Neural cell (in vitro differentiated cells): Measurements from ENCODE around the gene NCOA7. TPM values are rescaled to one million over a fixed set of nuclear protein-coding genes. Genes with fewer than 3 reads are reported as not detected.

Experiments used
- H2AFZ ChIP-seq: fragments of 200-600, 300-800 bp; sonication (generic), shearing (Covaris generic); 2 replicates; pipeline ENCODE4 v1.6.0; 2014; ENCODE audit warnings: low read depth, mild to moderate bottlenecking, antibody characterized with exemption, low read length, moderate library complexity
- H3F3A ChIP-seq: fragments of 200-600 bp; shearing (Covaris generic); 2 replicates; pipeline ENCODE4 v1.6.1; 2016; ENCODE audit warnings: mild to moderate bottlenecking, moderate library complexity, mixed read lengths, antibody characterized with exemption, low read length; ENCODE audit not compliant: insufficient read depth, poor library complexity, severe bottlenecking
- H3K27ac ChIP-seq: fragments of 200-600, 300-800 bp; sonication (generic), shearing (Covaris generic); 2 replicates; pipeline ENCODE4 v1.5.1; 2014; ENCODE audit warnings: mild to moderate bottlenecking, low read length, moderate library complexity
- H3K27me3 ChIP-seq: fragments of 300-800, 200-600 bp; sonication (generic), shearing (Covaris generic); 2 replicates; pipeline ENCODE4 v1.6.0; 2014; ENCODE audit warnings: mild to moderate bottlenecking, low read depth, low read length, moderate library complexity; ENCODE audit not compliant: insufficient read depth
- H3K36me3 ChIP-seq: fragments of 300-800, 200-600 bp; sonication (generic), shearing (Covaris generic); 2 replicates; pipeline ENCODE4 v1.5.1; 2014; ENCODE audit warnings: mild to moderate bottlenecking, antibody characterized with exemption, low read length, moderate library complexity; ENCODE audit not compliant: insufficient read depth
- H3K4me2 ChIP-seq: fragments of 300-800, 200-600 bp; sonication (generic), shearing (Covaris generic); 2 replicates; pipeline ENCODE4 v1.6.0; 2014; ENCODE audit warnings: mild to moderate bottlenecking, low read length
- H3K4me3 ChIP-seq: fragments of 300-800, 200-600 bp; sonication (generic), shearing (Covaris generic); 2 replicates; pipeline ENCODE4 v1.5.1; 2014; ENCODE audit warnings: mild to moderate bottlenecking, low read length, moderate library complexity
- H3K79me2 ChIP-seq: fragments of 200-600 bp; shearing (Covaris generic); replicated peaks from 2 replicates; pipeline ENCODE4 v1.6.0; 2014; ENCODE audit warnings: mild to moderate bottlenecking, low read length, moderate library complexity; ENCODE audit not compliant: insufficient read depth
- H3K9ac ChIP-seq: fragments of 300-800, 200-600 bp; sonication (generic), shearing (Covaris generic); 2 replicates; pipeline ENCODE4 v1.6.1; 2016; ENCODE audit warnings: mild to moderate bottlenecking, low read length, mixed read lengths
- H3K9me2 ChIP-seq: fragments of 200-600 bp; shearing (Covaris generic); 2 replicates; pipeline ENCODE4 v1.6.1; 2016; ENCODE audit warnings: mild to moderate bottlenecking, low read length, mixed read lengths; ENCODE audit not compliant: insufficient read depth
- H3K9me3 ChIP-seq: fragments of 200-600, 300-800 bp; sonication (generic), shearing (Covaris generic); 2 replicates; pipeline ENCODE4 v1.6.1; 2016; ENCODE audit warnings: mild to moderate bottlenecking, mixed run types, low read length, moderate library complexity, mixed read lengths
- H4K20me1 ChIP-seq: fragments of 200-600 bp; shearing (Covaris generic); 2 replicates; pipeline ENCODE4 v1.6.1; 2016; ENCODE audit warnings: mild to moderate bottlenecking, mixed run types; ENCODE audit not compliant: insufficient read depth
- CTCF ChIP-seq: fragments of 450-650 bp; IDR thresholded peaks from 2 replicates; pipeline ENCODE4 v1.5.1; 2014; ENCODE audit warnings: antibody characterized with exemption, mild to moderate bottlenecking, moderate library complexity; ENCODE audit not compliant: poor library complexity, severe bottlenecking
- EP300 ChIP-seq: fragments of 450-650 bp; conservative IDR thresholded peaks from 2 replicates; pipeline ENCODE4 v1.6.1; 2014; ENCODE audit warnings: antibody characterized with exemption, mild to moderate bottlenecking, moderate library complexity; ENCODE audit not compliant: poor library complexity, severe bottlenecking
- EZH2 ChIP-seq: fragments of 200-600, 300-800 bp; shearing (Covaris generic), sonication (generic); IDR thresholded peaks from 2 replicates; pipeline ENCODE4 v1.6.1; 2014; ENCODE audit warnings: antibody characterized with exemption, low read length, borderline replicate concordance, mild to moderate bottlenecking; ENCODE audit not compliant: insufficient read depth, poor library complexity, severe bottlenecking
- MXI1 ChIP-seq: fragments of 450-650 bp; conservative IDR thresholded peaks from 2 replicates; pipeline ENCODE4 v1.6.1; 2014; ENCODE audit warnings: antibody characterized with exemption, mild to moderate bottlenecking; ENCODE audit not compliant: poor library complexity, severe bottlenecking
- POLR2AphosphoS5 ChIP-seq: IDR thresholded peaks from 2 replicates; pipeline ENCODE4 v1.6.1; 2012
- RAD21 ChIP-seq: fragments of 450-650 bp; conservative IDR thresholded peaks from 2 replicates; pipeline ENCODE4 v1.6.1; 2014; ENCODE audit warnings: antibody characterized with exemption, mild to moderate bottlenecking, moderate library complexity
- REST ChIP-seq: IDR thresholded peaks from 2 replicates; pipeline ENCODE4 v1.6.1; 2012; ENCODE audit warnings: borderline replicate concordance
- SMC3 ChIP-seq: fragments of 450-650 bp; conservative IDR thresholded peaks from 2 replicates; pipeline ENCODE4 v1.6.1; 2014; ENCODE audit warnings: antibody characterized with exemption, mild to moderate bottlenecking, moderate library complexity; ENCODE audit not compliant: poor library complexity
- TAF1 ChIP-seq: IDR thresholded peaks from 2 replicates; pipeline ENCODE4 v1.6.1; 2012; ENCODE audit warnings: low read depth
- polyA plus RNA-seq: library from polyadenylated mRNA; depleted of rRNA; stranded (reverse); fragments of >200 nt; gene quantifications from 2 replicates; pipeline ENCODE4 v1.2.3, GENCODE V29; 2014

The NCOA7 gene
- polyA plus RNA-seq, 1 donor from 2014 or later: 17.1 TPM

- H2AFZ ChIP-seq: no peak overlapping the region
- H4K20me1 ChIP-seq: no peaks in the 10 kb centered on the region
- no peaks in the 10 kb centered on the region for H3F3A ChIP-seq
- H3K9me2 ChIP-seq: no peaks in the 10 kb centered on the region
- H3K27ac ChIP-seq: no peak overlapping the region
- no peak overlapping the region for H3K4me3 ChIP-seq
- no peaks in the 10 kb centered on the region for H3K9me3 ChIP-seq
- no peak overlapping the region for H3K9ac ChIP-seq
- H3K4me2 ChIP-seq: no peak overlapping the region
- TF ChIP-seq REST: no peak
- no peak for TF ChIP-seq RAD21
- TF ChIP-seq EZH2: no peak
- TF ChIP-seq EP300: no peak
- no peak for TF ChIP-seq CTCF
- no peak for TF ChIP-seq POLR2AphosphoS5
- TF ChIP-seq MXI1: no peak
- TF ChIP-seq SMC3: no peak
- no peak for TF ChIP-seq TAF1
- peaks cover 7% of the 10 kb centered on the region for H3K79me2 ChIP-seq
- H3K27me3 ChIP-seq: no peaks in the 10 kb centered on the region
- H3K36me3 ChIP-seq: no peaks in the 10 kb centered on the region
Observed at GRCh38 chr6:125798734-125799508, 8.2 kb downstream of the NCOA7 start.

GRCh38 chr6:125802383-125802782 is 11.6 kb downstream of the NCOA7 start:
- H3K27me3 ChIP-seq: no peaks in the 10 kb centered on the region
- no peak overlapping the region for H3K9ac ChIP-seq
- H3K27ac ChIP-seq: no peak overlapping the region
- H3K36me3 ChIP-seq: no peaks in the 10 kb centered on the region
- H3K4me3 ChIP-seq: no peak overlapping the region
- H3K9me2 ChIP-seq: no peaks in the 10 kb centered on the region
- H2AFZ ChIP-seq: no peak overlapping the region
- no peaks in the 10 kb centered on the region for H3F3A ChIP-seq
- H3K9me3 ChIP-seq: no peaks in the 10 kb centered on the region
- H3K79me2 ChIP-seq: peaks cover 2% of the 10 kb centered on the region
- H3K4me2 ChIP-seq: no peak overlapping the region
- H4K20me1 ChIP-seq: no peaks in the 10 kb centered on the region
- no peak for TF ChIP-seq CTCF
- no peak for TF ChIP-seq SMC3
- TF ChIP-seq POLR2AphosphoS5: no peak
- no peak for TF ChIP-seq EP300
- no peak for TF ChIP-seq TAF1
- no peak for TF ChIP-seq RAD21
- no peak for TF ChIP-seq MXI1
- no peak for TF ChIP-seq REST
- TF ChIP-seq EZH2: no peak
